Fibroblast of mammary gland (primary cell): ENCODE data around the gene C9.

Experiments used
- DNase-seq: peaks from one replicate; pipeline ENCODE4 v3.0.0-alpha.2; 2010; ENCODE audit warnings: low read depth
- H3K4me3 ChIP-seq: 2 replicates; pipeline ENCODE4 v1.5.1; 2011; ENCODE audit warnings: low read depth, mild to moderate bottlenecking, low read length, moderate library complexity; ENCODE audit not compliant: control insufficient read depth
- CTCF ChIP-seq: conservative IDR thresholded peaks from 2 replicates; pipeline ENCODE4 v1.5.1; 2011; ENCODE audit warnings: low read depth, low read length, inconsistent platforms; ENCODE audit not compliant: control insufficient read depth, insufficient read depth

The C9 gene

GRCh38 chr5:39367711-39368110, 3.4 kb upstream of the C9 start:
- TF ChIP-seq CTCF: no peak
- H3K4me3 ChIP-seq: no peak overlapping the region
- no peak for DNase-seq

DNA sequence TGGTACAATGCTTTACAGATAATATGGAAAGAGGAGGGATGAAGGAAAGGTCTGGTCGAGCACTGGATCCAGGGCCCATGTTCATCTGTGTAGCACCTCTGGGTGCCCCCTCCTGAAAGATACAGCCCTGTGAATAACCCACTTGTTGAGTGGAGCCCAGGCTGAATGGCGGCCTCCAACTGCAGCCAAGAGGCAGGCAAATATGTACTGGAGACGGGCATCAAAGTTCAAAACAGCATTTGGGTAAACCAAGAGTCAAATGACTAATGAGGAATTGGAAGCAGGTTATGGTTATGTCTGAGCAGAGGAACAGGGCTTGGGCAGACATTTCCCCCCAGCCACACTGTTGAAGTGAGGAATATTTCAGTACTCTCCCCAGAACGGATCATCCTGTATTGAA, 1.1 kb downstream of the C9 start:
- no peak for DNase-seq
- no peak overlapping the region for H3K4me3 ChIP-seq
- TF ChIP-seq CTCF: no peak

DNA sequence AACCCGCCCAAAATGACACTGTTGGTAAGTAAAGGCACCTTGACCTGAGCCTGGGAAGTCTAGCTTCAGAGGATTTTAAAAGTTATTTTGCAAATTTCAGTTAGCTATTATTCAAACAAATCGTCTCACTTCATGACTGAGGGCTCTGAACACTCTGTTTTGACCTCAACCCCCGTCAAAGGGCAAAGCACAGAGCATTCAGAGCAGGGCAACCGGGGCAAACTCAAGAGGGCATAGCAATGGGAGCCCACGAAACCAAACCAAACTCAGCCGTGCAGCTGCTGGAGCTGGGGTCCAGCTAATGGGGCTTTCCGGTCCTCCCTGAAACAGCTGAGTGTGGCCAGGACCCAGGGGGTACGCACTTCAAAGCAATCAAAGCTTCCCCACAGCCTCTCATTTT, 1.6 kb downstream of the C9 start:
- DNase-seq: no peak
- no peak overlapping the region for H3K4me3 ChIP-seq
- TF ChIP-seq CTCF: no peak

GRCh38 chr5:39361306-39361705, 3.0 kb downstream of the C9 start:
- DNase-seq: no peak
- no peak overlapping the region for H3K4me3 ChIP-seq
- TF ChIP-seq CTCF: no peak

DNA sequence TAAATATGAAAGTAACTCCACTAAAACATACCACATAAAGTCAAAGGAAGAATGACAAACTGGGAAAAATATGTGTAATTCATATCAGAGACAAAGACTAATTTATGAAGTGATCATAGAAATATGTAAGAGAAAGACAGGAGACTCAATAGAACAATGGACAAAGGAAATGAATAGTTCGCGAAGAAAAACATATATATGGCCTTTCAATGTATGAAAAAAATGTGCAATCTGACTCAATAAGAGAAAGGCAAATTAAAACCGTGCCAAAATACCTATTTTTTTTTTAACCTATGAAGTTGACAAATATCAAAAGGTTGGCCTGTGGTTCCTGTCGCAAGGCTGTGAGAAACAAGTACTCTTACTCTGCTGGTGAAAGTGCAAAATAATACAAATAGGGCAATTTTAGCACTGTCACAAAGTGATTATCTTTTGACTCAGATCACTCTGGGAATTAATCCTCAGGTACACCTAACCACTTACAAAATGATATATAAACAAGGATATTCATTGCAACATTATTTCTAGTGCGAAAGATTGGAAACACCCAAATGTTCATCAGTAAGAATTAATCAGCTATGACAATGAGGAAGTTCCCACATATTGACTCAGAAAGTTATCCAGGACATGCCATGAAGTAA, 3.7 kb downstream of the C9 start:
- TF ChIP-seq CTCF: no peak
- H3K4me3 ChIP-seq: no peak overlapping the region

DNA sequence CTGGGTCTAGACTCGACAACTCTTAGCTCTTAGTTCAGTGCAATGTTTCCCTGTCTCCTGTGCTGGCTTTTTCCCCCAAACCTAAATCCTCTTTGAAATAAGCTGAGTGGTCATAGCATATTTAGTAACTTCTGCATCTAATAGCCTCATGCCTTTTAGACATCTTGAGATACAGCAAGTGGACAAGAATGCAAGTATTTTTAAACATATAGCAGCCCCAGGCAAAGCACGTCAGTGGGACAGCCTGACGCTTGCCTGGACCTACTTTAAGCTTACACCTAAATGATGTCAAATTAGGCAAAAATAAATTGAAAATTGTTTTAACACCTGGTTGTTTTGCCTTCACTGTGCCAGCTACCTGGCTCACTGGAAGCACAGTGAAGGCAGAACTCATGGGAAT, 8.0 kb downstream of the C9 start:
- no peak for DNase-seq
- no peak for TF ChIP-seq CTCF
- no peak overlapping the region for H3K4me3 ChIP-seq

More for the DNA sequence above, 3.7 kb downstream of the C9 start:
- DNase-seq: no peak

DNA sequence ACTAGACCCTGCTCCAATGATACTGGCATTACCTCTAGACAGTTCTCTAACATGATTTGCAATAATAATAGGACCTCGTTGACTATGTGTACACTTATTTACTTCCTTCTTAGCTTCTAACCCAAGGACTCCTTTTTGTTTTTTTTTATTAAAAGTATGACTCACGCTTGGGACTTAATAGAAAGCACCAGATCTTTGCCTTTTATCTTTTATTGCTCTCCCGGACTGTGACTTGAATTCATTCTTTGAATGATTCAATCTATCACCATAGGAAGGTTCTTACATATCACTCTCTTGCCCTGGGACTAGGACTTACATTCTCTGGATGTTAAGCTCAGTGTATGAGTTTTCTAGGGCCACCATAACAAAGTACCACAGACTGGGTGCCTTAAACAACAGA, 9.0 kb downstream of the C9 start:
- H3K4me3 ChIP-seq: no peak overlapping the region
- peak; percentile 40 for DNase-seq
- no peak for TF ChIP-seq CTCF
